AG20443 (cell line): ENCODE data around the gene TBL1X.
"Not testable (repeated sequence)": the region's sequence is repeated elsewhere in the genome, so short reads cannot be mapped to it uniquely, and the experiment has no call there.

Experiments
- DNase-seq: peaks from one replicate; pipeline ENCODE4 v3.0.0; 2012; ENCODE audit warnings: low spot score, mixed read lengths

Gene TBL1X

DNA sequence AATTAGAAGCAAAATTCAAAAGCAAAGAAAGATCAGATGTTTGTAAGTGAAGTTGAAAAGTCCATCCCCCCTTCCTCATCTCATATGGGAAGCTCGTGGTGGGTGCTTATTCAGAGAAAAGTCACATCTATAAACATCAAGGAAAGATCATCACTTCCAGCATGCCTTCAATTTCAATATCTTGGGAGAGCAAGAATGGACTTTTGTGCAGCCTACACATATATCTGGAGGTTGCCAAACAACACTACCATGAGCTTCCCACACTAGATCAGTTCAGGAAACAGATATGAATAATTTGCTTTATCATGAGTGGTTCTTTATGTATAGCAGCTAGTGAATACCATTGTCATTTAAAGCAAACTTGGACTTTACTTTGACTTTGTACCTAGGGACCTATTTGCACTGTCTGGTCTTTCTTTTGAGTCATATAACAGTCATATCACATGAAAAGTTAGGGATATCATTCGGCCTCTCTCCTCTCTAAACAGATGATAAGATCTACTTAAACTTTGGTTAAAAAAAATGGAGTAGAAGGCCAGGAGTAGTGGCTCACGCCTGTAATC, 5.6 kb upstream of the TBL1X start:
- no peak for DNase-seq

DNA sequence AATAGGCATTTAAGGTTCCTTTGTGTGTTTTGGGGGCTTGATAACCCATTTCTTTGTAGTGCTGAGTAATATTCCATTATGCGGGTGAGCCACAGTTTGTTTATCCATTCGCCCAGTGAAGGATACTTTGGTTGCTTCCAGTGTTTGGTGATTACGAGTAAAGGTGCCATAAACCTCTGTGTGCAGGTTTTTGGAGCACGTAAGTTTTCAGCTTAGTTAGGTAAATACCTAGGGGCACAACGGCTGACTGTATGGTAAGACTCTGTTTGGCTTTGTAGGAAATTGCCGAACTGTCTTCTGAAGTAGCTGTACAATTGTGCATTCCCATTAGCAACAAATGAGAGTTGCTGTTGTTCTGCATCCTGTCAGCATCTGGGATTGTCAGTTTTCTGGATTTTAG, 3.8 kb upstream of the TBL1X start:
- no peak for DNase-seq

GRCh38 chrX:9462456-9462855, 2.4 kb upstream of the TBL1X start:
- DNase-seq: no peak

- peak; percentile 23 for DNase-seq
These were observed 694 bp downstream of the TBL1X start for GRCh38 chrX:9465380-9466123.

DNA sequence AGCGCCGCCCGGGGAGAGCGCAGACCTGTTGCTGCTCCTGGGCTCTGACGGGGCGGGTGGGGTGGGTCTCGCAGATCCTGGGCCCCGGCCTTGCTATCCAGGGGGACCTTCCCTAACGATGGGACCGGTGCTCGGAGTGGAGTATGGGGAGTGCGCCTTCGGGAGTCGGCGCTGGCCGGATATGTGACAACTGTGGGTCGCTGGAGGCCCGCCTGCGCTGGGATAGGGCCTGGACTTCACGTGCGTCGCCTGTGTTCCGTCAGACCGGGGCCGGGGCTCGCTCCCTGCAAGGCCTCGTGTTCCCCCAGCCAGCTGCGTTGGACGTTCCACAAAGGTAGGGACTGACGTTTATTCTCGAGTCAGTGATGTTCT, 1.3 kb downstream of the TBL1X start:
- DNase-seq: peak; percentile 42

- DNase-seq: no peak
These were observed 1.9 kb downstream of the TBL1X start for GRCh38 chrX:9466736-9467135.

DNA sequence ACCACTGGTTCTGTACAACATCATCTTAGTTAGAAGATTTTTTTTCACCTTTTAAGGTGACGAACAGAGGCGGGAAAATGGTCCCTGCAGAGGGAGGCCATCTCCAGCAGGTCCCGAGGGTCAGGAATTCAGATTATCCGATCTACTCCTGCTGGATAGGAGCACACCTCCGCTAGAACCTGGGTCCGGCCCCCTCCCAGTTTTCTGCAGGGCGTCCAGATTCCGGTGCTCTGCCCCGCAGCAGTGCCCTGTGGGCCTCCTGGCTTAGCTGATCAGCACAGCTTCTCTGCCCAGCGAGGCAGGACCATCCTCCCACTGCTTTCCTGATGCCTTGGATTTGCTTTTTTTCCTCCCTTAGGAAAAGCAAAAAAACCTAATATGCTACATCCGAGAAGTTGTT, 2.3 kb downstream of the TBL1X start:
- no peak for DNase-seq

- DNase-seq: no peak
These were observed 2.9 kb downstream of the TBL1X start for GRCh38 chrX:9467751-9468150.

DNA sequence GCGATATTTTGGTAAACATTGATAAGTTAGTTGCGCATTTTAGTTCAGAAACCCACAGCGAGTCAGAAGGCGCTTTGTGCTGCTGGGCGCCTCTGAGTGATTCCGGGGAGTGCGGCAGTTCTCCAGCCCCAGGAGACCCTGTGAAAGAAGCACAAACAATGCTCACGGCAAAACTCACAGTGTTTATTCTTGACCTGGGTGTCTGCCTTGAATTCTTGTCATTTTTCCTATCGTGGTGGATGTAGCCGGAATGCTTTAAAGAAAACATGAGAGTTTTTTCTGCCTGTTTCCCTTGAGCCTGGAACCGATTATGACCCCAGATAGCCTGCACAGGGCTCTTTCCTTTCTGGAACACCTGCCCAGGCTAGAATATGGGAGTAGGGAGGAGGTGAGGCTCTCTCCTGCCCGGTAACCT, 6.7 kb downstream of the TBL1X start:
- no peak for DNase-seq

- no peak for DNase-seq
These were observed 8.8 kb downstream of the TBL1X start for GRCh38 chrX:9473708-9474107.

GRCh38 chrX:9475417-9475816, 10.6 kb downstream of the TBL1X start:
- DNase-seq: not testable (repeated sequence)

DNA sequence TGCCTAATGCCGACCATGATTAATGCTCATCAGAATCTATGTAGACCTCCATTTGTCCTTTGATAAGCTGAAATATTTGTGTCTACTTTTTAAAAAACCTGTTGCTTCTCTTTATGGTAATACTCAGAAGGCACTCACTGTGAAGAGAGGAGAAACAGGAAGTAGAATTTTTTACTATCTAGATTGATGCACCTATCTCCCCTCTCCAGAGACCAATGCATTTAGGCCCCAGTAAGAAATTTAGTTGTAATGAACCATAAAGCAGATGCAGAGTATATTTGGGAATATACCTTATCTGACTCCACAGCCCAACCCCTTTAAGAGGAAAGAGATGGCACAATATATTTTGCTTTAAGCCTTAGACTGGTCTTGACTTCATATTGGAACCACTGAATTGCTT, 11.1 kb downstream of the TBL1X start:
- DNase-seq: no peak

- DNase-seq: no peak
These were observed 12.1 kb downstream of the TBL1X start for GRCh38 chrX:9476810-9477575.

GRCh38 chrX:9482408-9482807, 17.6 kb downstream of the TBL1X start:
- DNase-seq: no peak

GRCh38 chrX:9482837-9483236, 18.0 kb downstream of the TBL1X start:
- no peak for DNase-seq

- DNase-seq: no peak
These were observed 18.5 kb downstream of the TBL1X start for GRCh38 chrX:9483376-9483775.

DNA sequence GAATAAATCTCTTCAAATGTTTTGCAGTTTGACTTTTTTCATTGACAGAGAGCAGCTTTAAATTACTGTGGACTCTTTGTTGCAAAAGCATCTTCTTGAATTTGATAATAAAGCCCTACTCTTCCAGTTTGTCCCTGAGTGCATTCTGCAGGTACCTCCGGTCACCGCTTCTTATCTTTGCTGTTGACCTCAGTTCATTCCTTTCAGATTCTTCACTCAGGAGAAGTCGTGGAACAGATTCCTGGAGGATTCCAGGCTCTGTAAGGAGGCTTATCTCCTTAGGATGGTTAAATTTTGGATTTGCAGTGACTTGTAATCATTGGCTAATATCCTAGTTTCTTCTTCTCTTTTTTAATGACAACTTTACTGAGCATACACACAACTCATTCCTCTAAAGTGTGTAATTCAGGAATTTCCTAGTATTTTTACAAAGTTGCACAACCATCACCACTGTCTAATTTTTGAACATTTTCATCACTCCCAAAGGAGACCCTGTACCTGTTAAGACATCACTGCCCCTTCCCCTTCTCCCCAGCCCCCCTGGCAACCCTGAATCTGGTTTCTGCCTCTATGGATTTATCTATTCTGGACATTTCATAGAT, 22.0 kb downstream of the TBL1X start:
- DNase-seq: no peak

DNA sequence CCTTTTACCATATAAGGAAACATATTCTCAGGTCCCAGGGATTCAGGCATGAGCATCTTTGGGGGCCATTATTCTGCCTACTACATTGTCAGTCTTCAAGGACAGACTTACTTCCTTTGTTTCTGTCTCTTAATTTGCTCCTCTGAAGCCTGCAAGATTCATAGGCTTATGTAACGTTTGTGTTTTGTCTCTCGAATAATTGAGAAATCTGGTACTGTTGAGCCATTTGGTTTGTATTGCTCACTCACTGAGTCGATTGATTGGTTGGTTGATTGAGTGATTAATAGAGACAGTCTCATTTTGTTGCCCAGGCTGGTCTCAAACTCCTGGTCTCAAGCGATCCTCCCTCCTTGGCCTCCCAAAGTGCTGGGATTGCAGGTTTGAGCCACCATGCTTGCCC, 23.7 kb downstream of the TBL1X start:
- DNase-seq: no peak

DNA sequence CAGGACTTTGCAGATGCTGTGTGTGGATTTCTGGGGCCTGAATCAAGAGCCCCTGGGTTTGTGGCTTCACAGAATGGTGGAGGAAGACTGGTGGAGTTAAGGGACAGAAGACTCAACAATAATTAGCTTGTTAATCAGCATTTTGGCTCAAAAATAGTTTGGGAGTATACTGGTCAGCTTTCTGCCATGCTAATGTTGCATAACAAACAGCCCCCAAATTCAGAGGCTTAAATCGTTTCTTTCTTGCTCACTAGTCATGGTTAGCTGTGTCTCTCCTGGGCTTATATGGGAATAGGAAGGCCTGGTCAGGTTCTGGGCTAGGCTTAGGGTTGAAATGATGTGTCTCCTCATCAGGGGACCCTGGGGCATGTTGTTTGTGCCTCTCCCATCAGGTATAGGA, 24.4 kb downstream of the TBL1X start:
- no peak for DNase-seq

DNA sequence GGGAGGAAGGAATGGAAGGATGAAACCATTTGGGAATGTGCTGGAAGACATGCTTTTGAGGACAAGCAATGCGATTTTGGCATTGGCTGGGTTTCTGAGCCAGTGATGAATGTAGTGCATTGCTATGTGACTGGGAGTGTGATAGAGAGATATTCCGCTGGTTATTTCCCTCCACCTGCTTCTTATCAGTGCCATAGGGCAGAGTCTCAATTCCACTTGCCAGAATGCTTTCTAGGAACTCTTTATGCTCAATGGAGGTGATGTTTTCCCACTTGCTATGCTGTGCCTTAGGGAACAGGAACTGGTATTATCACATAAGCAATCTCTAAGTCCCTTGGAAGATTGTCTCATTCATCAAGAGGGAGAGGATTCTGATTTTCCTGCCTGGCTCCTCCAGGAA, 28.0 kb downstream of the TBL1X start:
- no peak for DNase-seq

GRCh38 chrX:9493936-9494335, 29.1 kb downstream of the TBL1X start:
- peak; percentile 16 for DNase-seq

- peak; percentile 12 for DNase-seq
These were observed 29.9 kb downstream of the TBL1X start for GRCh38 chrX:9494771-9495170.

- DNase-seq: no peak
These were observed 30.6 kb downstream of the TBL1X start for GRCh38 chrX:9495496-9495895.
